8988T (cell line): Measurements from ENCODE around the gene TEDC1.

ENCODE experiments used
- DNase-seq: peaks from one replicate; pipeline ENCODE4 v3.0.0; 2011

TEDC1 gene

DNA sequence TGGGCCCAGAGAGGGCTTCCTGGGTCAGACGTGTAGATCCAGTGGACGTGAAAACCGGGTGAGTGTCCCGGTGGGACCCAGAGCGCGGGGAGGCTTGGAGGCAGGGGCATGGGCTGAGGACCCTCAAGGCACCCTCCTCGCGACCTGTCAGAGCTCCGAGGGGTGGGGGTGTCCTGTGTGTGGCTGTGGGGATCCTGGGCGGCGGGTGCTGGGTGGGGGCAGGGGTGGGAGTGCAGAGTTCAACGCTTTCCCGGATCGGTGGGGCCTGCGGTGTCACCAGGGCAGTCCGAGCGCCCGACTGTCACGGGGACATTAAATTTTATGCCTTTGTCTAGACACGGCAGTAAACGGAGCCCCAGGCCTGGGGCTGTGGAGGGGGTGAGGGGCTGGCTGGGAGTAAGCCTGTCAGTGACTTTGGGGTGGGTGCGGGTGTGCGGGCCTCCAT, 36.4 kb downstream of the TEDC1 start:
- DNase-seq = peak; percentile 44

DNA sequence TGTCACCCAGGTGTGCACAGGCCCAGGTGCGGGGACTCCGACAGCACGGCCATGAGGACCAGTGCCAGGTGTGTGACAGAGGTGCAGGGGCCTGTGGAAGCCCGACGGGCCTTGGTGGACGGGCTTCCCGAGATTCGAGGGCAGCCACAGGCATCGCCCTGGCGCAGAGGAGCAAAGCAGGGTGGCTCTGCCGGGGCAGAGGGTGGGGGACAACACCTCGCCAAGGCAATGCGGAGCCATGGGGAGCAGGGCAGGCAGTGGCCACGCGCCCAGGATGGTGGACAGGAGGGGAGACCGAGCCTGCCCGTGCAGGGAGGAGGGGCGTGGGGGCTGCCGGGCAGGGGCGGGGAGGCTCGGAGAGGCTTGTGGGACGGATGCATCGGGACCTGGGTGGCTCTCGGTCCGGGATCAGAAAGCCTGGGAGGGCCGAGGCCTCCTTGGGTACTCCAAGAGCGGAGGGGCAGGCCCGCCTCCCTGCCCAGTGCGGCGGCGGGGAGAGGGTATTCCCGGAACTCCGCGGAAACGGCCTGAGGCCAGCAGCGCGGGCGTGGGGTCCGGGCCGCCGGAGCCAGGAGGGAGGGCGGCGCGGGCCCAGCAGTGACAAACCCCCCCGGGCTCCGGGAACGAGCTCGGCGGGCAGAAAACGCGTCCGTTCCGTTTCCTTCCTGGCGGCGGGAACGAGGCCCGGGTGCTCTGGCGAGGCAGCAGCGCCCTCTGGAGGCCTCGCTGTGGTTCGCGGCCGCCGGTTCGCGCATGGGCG, 37.0 kb downstream of the TEDC1 start:
- DNase-seq = peak; percentile 100

GRCh38 chr14:105528586-105529318, 37.7 kb downstream of the TEDC1 start:
- DNase-seq = no peak

DNA sequence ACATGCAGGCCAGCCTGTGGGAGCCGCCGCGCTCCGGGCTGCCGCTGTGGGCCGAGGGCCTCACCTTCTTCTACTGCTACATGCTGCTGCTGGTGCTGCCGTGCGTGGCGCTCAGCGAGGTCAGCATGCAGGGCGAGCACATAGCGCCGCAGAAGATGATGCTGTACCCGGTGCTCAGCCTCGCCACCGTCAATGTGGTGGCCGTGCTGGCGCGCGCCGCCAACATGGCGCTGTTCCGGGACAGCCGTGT, 38.2 kb downstream of the TEDC1 start:
- no peak for DNase-seq

DNA sequence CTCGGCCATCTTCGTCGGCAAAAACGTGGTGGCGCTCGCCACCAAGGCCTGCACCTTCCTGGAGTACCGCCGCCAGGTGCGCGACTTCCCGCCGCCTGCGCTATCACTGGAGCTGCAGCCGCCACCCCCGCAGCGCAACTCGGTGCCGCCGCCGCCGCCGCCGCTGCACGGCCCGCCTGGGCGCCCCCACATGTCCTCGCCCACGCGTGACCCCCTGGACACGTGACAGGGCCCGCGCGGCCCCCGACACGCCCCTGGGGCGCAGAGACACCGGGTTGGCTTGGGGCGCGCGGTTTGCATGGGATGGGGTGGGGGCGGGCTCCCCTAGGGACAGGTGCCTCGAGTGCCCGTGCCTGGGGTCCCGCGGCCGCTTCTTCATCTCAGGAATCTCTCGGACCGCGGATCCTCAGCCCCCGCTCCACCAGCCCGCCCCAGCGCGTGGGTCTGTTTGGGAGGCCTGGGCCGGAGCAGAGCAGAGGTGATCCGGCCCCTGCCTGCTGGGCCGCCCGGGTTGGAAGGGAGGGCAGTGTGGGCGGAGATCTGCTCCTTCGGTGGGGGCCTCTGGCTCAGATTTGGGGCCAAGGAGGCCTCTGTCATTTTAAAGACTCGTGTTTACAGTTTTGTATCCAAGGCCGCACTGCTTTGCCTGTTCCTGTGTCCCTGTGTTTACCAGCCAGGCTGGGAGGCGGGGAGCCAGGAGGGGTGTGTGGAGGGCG, 38.7 kb downstream of the TEDC1 start:
- DNase-seq = no peak

- DNase-seq = no peak
Observed at GRCh38 chr14:105530285-105531087, 39.4 kb downstream of the TEDC1 start.

- no peak for DNase-seq
Observed at GRCh38 chr14:105531088-105531893, 40.2 kb downstream of the TEDC1 start.

GRCh38 chr14:105531894-105532623, 41.0 kb downstream of the TEDC1 start:
- DNase-seq = no peak

- DNase-seq = peak; percentile 99
Observed at GRCh38 chr14:105532735-105533141, 41.7 kb downstream of the TEDC1 start.

- DNase-seq = no peak
Observed at GRCh38 chr14:105533391-105533790, 42.3 kb downstream of the TEDC1 start.

DNA sequence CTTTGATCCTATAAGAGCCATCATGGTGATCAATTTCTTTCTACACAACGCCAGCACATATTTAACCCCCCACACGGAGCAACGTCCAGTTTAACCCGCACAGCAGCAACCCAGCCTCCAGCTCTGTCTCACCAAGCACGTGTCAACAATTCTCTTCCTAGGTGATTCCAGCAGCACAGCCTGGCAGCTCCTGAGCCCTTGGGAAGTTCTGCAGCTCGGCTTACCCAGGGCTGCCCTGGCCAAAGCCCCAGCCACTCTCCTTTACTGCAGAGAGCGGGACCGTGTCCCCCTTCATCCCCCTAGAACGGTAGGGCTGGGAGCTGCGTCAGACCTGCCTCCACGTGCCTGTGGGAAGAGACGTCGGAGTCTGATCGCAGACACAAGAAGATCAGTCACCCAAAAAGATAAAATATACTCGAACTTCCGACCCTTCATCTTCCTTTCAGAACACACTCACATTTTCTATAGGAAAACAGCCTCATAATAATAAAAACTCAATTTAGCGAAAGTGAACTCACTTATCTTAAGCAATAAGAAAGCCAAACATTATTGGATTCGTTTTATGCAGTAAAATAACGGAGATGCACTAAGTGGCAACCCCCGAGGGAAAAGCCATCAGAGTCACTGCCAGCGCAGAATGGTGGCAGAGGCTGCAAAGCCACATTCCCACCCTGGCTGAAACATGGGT, 42.9 kb downstream of the TEDC1 start:
- no peak for DNase-seq

DNA sequence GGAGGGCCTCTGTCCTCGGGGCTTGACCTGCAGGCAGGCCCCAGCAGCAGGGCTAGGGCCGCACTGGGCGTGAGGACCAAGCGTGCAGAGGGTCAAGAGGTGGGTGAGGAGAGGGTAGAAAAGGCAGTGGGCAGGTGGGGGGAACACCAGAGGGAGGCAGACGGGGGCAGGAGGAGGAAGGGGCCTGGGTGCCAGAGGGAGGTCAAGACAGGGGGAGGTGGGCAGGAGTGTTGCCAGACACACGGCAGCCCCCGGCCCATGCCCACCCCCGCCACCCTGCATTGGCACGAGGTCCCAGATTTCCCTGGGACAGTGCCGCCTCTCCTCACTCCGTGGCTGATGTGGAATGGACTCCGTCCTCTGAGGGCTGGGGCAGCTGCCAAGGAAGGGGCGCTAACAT, 43.5 kb downstream of the TEDC1 start:
- no peak for DNase-seq

- no peak for DNase-seq
Observed at GRCh38 chr14:105536051-105536450, 45.0 kb downstream of the TEDC1 start.

GRCh38 chr14:105536691-105537579, 45.9 kb downstream of the TEDC1 start:
- no peak for DNase-seq

DNA sequence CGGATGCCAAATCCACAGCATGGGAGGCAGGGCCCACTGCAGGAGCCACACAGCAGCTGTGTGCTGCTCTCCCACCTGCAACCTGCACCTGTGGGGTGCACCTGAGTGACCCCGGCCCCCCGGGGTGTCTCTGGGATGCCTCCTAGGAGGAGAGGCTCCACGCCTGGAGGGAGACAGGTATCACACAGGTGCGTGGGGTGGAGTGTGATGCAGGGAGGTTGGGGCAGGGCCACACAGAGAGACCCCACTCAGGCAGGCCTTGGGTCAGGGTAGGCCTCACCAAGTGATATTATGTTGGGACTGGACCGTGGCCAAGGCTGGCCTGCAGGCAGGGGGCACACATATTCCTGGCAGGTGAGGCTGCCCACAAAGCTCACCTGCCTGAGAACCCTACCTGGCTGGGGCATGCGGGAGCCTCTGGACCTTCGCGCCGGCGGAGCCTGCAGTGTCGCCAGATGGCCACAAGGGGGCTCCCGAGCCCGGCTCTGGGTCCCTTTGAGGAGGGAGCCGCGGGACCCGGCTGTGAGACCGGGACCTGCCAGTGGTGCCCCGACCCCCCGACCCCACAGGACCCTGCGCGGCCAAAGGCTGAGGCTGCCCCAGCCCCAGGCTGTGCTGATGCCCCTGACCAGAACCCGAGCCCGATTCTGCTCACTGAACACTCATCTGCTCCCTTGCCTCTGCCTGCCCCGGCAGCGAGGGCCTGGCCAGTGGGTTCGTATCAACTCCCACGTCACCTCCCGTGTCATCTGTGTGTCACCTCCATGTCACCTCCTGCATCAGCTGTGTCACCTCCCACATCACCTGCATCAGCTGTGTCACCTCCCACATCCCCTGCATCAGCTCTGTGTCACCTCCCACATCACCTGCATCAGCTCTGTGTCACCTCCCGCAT, 46.8 kb downstream of the TEDC1 start:
- DNase-seq = peak; percentile 85

- no peak for DNase-seq
Observed at GRCh38 chr14:105538481-105539049, 47.5 kb downstream of the TEDC1 start.

DNA sequence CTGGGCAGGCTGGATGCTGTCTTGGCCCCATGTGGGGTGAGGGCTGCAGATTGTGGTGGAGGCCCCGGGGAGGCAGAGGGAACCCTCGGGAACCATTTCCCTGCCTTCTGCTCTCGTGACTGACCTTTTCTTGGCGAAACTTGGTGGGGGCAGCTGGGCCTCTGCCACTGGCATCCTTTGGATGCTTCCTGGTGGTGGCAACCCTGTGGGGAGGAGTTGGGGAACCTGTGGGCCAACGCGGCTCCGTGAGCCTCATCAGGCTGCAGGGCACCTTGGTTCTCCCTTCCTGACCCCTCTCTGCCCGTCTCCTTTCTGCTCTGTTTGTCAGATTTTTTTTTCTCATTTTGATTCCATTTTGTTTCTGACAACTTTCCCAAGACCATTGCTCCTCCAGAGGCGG, 49.8 kb downstream of the TEDC1 start:
- no peak for DNase-seq

DNA sequence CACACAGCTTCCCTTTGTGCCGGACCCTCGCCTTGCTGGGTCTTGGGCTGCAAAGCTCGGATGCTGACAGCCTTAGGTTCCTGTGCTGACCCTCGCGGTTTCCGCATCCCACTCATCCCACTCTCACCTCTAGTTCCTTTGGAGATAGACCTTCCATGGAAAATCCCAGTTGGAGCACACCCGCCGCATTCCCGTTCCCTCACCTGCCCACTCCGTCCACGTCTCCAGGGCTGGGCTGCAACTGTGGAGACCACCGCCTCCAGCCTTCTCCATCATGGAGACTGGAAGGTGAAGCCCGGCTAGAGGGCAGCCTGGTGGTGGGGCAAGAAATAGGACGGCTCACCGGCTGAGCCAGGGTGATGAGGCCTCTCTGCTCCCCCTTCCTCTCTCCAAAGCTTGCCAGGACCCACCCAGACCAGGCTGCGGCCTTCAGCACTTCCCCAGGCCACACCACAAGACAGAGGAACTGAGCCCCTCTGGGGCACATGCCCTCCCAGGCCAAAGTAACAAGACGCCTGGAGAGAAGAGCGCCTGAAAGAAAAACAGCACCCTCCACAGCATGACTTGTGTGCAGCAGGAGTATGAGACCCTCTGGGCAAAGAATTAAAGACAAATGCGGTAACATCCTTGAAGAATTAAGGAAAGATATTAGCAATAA, 50.3 kb downstream of the TEDC1 start:
- no peak for DNase-seq
